ENCODE results near the gene RTKN2.

Gene RTKN2

GRCh38 chr10:62196528-62196927, 72.1 kb downstream of the RTKN2 start:
- Histone ChIP-seq H3K4me3 (ENCODE audit: low read depth in 1 of 5, low read length in 5 of 5) (no peak overlapping the region), H3K9me3 (ENCODE audit: control insufficient read depth in 5 of 5, low read length in 5 of 5) (no peaks in the 10 kb centered on the region), H3K4me1 (ENCODE audit: control insufficient read depth in 5 of 5, insufficient read depth in 5 of 5, low read length in 5 of 5) (peaks cover 0 to 15% (median 7%) of the 10 kb centered on the region in 5 donors)

DNA sequence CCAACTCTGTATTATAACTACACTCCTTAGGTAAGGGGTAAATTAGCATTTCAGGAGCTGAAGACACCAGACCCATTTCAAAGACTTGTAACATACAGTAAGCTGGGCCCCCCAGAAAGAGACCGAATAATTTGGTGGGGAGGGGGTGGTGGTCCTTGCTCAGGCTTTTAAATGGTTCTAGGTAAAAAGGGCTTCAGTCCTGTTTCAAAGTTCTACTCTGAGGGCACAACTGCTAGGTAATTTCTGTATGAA, 73.0 kb downstream of the RTKN2 start:
- H3K9ac ChIP-seq (ENCODE audit: low read length in 5 of 5), result peak overlapping the region in 1 of 5 donors; percentile 3
- peak overlapping the region; percentile 6 for H3K27ac ChIP-seq (ENCODE audit: low read depth, low read length)
- no peaks in the 10 kb centered on the region for H3K36me3 ChIP-seq (ENCODE audit: control insufficient read depth in 5 of 5, insufficient read depth in 5 of 5, low read length in 5 of 5)
- H3K27me3 ChIP-seq (ENCODE audit: control insufficient read depth in 5 of 5, insufficient read depth in 4 of 5, low read length in 5 of 5), result no peaks in the 10 kb centered on the region
- peaks cover 0 to 15% (median 7%) of the 10 kb centered on the region in 5 donors for H3K4me1 ChIP-seq (ENCODE audit: control insufficient read depth in 5 of 5, insufficient read depth in 5 of 5, low read length in 5 of 5)
- no peaks in the 10 kb centered on the region for H3K9me3 ChIP-seq (ENCODE audit: control insufficient read depth in 5 of 5, low read length in 5 of 5)
- H3K4me3 ChIP-seq (ENCODE audit: low read depth in 1 of 5, low read length in 5 of 5), result no peak overlapping the region

More at GRCh38 chr10:62196528-62196927, 72.1 kb downstream of the RTKN2 start:
- Histone ChIP-seq H3K27me3 (ENCODE audit: control insufficient read depth in 5 of 5, insufficient read depth in 4 of 5, low read length in 5 of 5) (no peaks in the 10 kb centered on the region), H3K36me3 (ENCODE audit: control insufficient read depth in 5 of 5, insufficient read depth in 5 of 5, low read length in 5 of 5) (no peaks in the 10 kb centered on the region), H3K27ac (ENCODE audit: low read depth, low read length) (no peak overlapping the region), H3K9ac (ENCODE audit: low read length in 5 of 5) (no peak overlapping the region)

GRCh38 chr10:62194924-62195674, 73.5 kb downstream of the RTKN2 start:
- no peak overlapping the region for H3K4me3 ChIP-seq (ENCODE audit: low read depth in 1 of 5, low read length in 5 of 5)
- no peaks in the 10 kb centered on the region for H3K27me3 ChIP-seq (ENCODE audit: control insufficient read depth in 5 of 5, insufficient read depth in 4 of 5, low read length in 5 of 5)
- peak overlapping the region in 1 of 5 donors; percentile 3 for H3K9ac ChIP-seq (ENCODE audit: low read length in 5 of 5)
- H3K36me3 ChIP-seq (ENCODE audit: control insufficient read depth in 5 of 5, insufficient read depth in 5 of 5, low read length in 5 of 5), result no peaks in the 10 kb centered on the region
- peaks cover 0 to 15% (median 7%) of the 10 kb centered on the region in 5 donors for H3K4me1 ChIP-seq (ENCODE audit: control insufficient read depth in 5 of 5, insufficient read depth in 5 of 5, low read length in 5 of 5)
- H3K27ac ChIP-seq (ENCODE audit: low read depth, low read length), result peak overlapping the region; percentile 6
- H3K9me3 ChIP-seq (ENCODE audit: control insufficient read depth in 5 of 5, low read length in 5 of 5), result no peaks in the 10 kb centered on the region

DNA sequence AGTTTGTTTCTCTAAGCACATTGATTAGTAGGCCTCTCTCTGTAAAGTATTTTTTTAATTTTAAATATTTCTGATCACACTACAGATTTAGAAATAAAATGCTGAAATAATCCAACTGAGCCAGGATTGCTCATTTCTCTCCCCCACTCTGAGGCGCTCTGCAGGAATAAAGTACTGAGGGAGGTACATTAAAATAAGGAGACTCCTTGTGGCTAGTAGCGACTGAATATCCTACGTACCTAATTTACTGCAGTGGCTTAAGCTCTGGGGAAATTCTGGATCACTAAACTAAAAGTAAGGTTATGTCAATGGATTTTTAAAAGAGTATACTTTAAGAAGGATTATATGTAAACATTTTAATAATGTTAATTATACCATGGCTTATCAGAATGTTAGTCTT, 75.2 kb downstream of the RTKN2 start:
- no peaks in the 10 kb centered on the region for H3K27me3 ChIP-seq (ENCODE audit: control insufficient read depth in 5 of 5, insufficient read depth in 4 of 5, low read length in 5 of 5)
- H3K27ac ChIP-seq (ENCODE audit: low read depth, low read length), result no peak overlapping the region
- H3K9me3 ChIP-seq (ENCODE audit: control insufficient read depth in 5 of 5, low read length in 5 of 5), result no peaks in the 10 kb centered on the region
- H3K36me3 ChIP-seq (ENCODE audit: control insufficient read depth in 5 of 5, insufficient read depth in 5 of 5, low read length in 5 of 5), result no peaks in the 10 kb centered on the region
- peaks cover 0 to 15% (median 7%) of the 10 kb centered on the region in 5 donors for H3K4me1 ChIP-seq (ENCODE audit: control insufficient read depth in 5 of 5, insufficient read depth in 5 of 5, low read length in 5 of 5)
- H3K4me3 ChIP-seq (ENCODE audit: low read depth in 1 of 5, low read length in 5 of 5), result no peak overlapping the region
- H3K9ac ChIP-seq (ENCODE audit: low read length in 5 of 5), result no peak overlapping the region

GRCh38 chr10:62189131-62189530, 79.5 kb downstream of the RTKN2 start:
- H3K27ac ChIP-seq (ENCODE audit: low read depth, low read length), result no peak overlapping the region
- H3K4me1 ChIP-seq (ENCODE audit: control insufficient read depth in 5 of 5, insufficient read depth in 5 of 5, low read length in 5 of 5), result no peaks in the 10 kb centered on the region
- H3K9me3 ChIP-seq (ENCODE audit: control insufficient read depth in 5 of 5, low read length in 5 of 5), result no peaks in the 10 kb centered on the region
- no peaks in the 10 kb centered on the region for H3K36me3 ChIP-seq (ENCODE audit: control insufficient read depth in 5 of 5, insufficient read depth in 5 of 5, low read length in 5 of 5)
- H3K9ac ChIP-seq (ENCODE audit: low read length in 5 of 5), result no peak overlapping the region
- no peaks in the 10 kb centered on the region for H3K27me3 ChIP-seq (ENCODE audit: control insufficient read depth in 5 of 5, insufficient read depth in 4 of 5, low read length in 5 of 5)
- H3K4me3 ChIP-seq (ENCODE audit: low read depth in 1 of 5, low read length in 5 of 5), result no peak overlapping the region

GRCh38 chr10:62188021-62188616, 80.5 kb downstream of the RTKN2 start:
- no peaks in the 10 kb centered on the region for H3K27me3 ChIP-seq (ENCODE audit: control insufficient read depth in 5 of 5, insufficient read depth in 4 of 5, low read length in 5 of 5)
- H3K27ac ChIP-seq (ENCODE audit: low read depth, low read length), result no peak overlapping the region
- no peak overlapping the region for H3K9ac ChIP-seq (ENCODE audit: low read length in 5 of 5)
- no peaks in the 10 kb centered on the region for H3K4me1 ChIP-seq (ENCODE audit: control insufficient read depth in 5 of 5, insufficient read depth in 5 of 5, low read length in 5 of 5)
- H3K9me3 ChIP-seq (ENCODE audit: control insufficient read depth in 5 of 5, low read length in 5 of 5), result no peaks in the 10 kb centered on the region
- H3K36me3 ChIP-seq (ENCODE audit: control insufficient read depth in 5 of 5, insufficient read depth in 5 of 5, low read length in 5 of 5), result no peaks in the 10 kb centered on the region
- H3K4me3 ChIP-seq (ENCODE audit: low read depth in 1 of 5, low read length in 5 of 5), result no peak overlapping the region

- Histone ChIP-seq H3K4me3 (ENCODE audit: low read depth in 1 of 5, low read length in 5 of 5) (no peak overlapping the region), H3K4me1 (ENCODE audit: control insufficient read depth in 5 of 5, insufficient read depth in 5 of 5, low read length in 5 of 5) (no peaks in the 10 kb centered on the region), H3K36me3 (ENCODE audit: control insufficient read depth in 5 of 5, insufficient read depth in 5 of 5, low read length in 5 of 5) (no peaks in the 10 kb centered on the region), H3K9me3 (ENCODE audit: control insufficient read depth in 5 of 5, low read length in 5 of 5) (no peaks in the 10 kb centered on the region), H3K27me3 (ENCODE audit: control insufficient read depth in 5 of 5, insufficient read depth in 4 of 5, low read length in 5 of 5) (no peaks in the 10 kb centered on the region), H3K9ac (ENCODE audit: low read length in 5 of 5) (no peak overlapping the region), H3K27ac (ENCODE audit: low read depth, low read length) (no peak overlapping the region)
Measured at GRCh38 chr10:62186999-62187675, 81.5 kb downstream of the RTKN2 start.

- no peak overlapping the region for H3K9ac ChIP-seq (ENCODE audit: low read length in 5 of 5)
- H3K27ac ChIP-seq (ENCODE audit: low read depth, low read length), result no peak overlapping the region
- H3K4me1 ChIP-seq (ENCODE audit: control insufficient read depth in 5 of 5, insufficient read depth in 5 of 5, low read length in 5 of 5), result no peaks in the 10 kb centered on the region
- no peaks in the 10 kb centered on the region for H3K36me3 ChIP-seq (ENCODE audit: control insufficient read depth in 5 of 5, insufficient read depth in 5 of 5, low read length in 5 of 5)
- H3K9me3 ChIP-seq (ENCODE audit: control insufficient read depth in 5 of 5, low read length in 5 of 5), result no peaks in the 10 kb centered on the region
- H3K4me3 ChIP-seq (ENCODE audit: low read depth in 1 of 5, low read length in 5 of 5), result no peak overlapping the region
- H3K27me3 ChIP-seq (ENCODE audit: control insufficient read depth in 5 of 5, insufficient read depth in 4 of 5, low read length in 5 of 5), result no peaks in the 10 kb centered on the region
Measured at GRCh38 chr10:62185919-62186692, 82.5 kb downstream of the RTKN2 start.

GRCh38 chr10:62183857-62184795, 84.5 kb downstream of the RTKN2 start:
- Histone ChIP-seq H3K27ac (ENCODE audit: low read depth, low read length) (no peak overlapping the region), H3K36me3 (ENCODE audit: control insufficient read depth in 5 of 5, insufficient read depth in 5 of 5, low read length in 5 of 5) (no peaks in the 10 kb centered on the region), H3K9ac (ENCODE audit: low read length in 5 of 5) (no peak overlapping the region), H3K4me1 (ENCODE audit: control insufficient read depth in 5 of 5, insufficient read depth in 5 of 5, low read length in 5 of 5) (no peaks in the 10 kb centered on the region), H3K9me3 (ENCODE audit: control insufficient read depth in 5 of 5, low read length in 5 of 5) (no peaks in the 10 kb centered on the region), H3K27me3 (ENCODE audit: control insufficient read depth in 5 of 5, insufficient read depth in 4 of 5, low read length in 5 of 5) (no peaks in the 10 kb centered on the region), H3K4me3 (ENCODE audit: low read depth in 1 of 5, low read length in 5 of 5) (no peak overlapping the region)

Measured in subcutaneous abdominal adipose tissue (tissue), 5 donors.